Loucy (cell line): ENCODE results near the gene MYH9.

ENCODE experiments used
- CTCF ChIP-seq: fragments of 200-600 bp; sonication (generic); conservative IDR thresholded peaks from 2 replicates; pipeline ENCODE4 v1.5.1; 2014; ENCODE audit warnings: mild to moderate bottlenecking, antibody characterized with exemption, low read length
- EZH2phosphoT487 ChIP-seq: fragments of 200-600 bp; IDR thresholded peaks from 2 replicates; pipeline ENCODE4 v1.6.1; 2018; ENCODE audit warnings: antibody characterized with exemption, mild to moderate bottlenecking, moderate library complexity, borderline replicate concordance

- TF ChIP-seq EZH2phosphoT487 (no peak), CTCF (no peak)
Observed at GRCh38 chr22:36302439-36303114, 85.2 kb downstream of the MYH9 start.
